NCI-H2171 treated with DMSO at 0.1 percent for 48 hours (cell line): ENCODE measurements around the gene HUWE1.
"Not testable (repeated sequence)": the region's sequence is repeated elsewhere in the genome, so short reads cannot be mapped to it uniquely, and the experiment has no call there.

Experiments
- DNase-seq: peaks from one replicate; lab custom pipeline; 2025; lab: John Stamatoyannopoulos, UW

HUWE1 gene

GRCh38 chrX:53686151-53686885 is at the start of gene HUWE1:
TSS of gene HUWE1 (minus strand) at chrX:53686719. CDS start at chrX:53654107, 32,612 bp downstream.
- DNase-seq = peak; percentile 71

GRCh38 chrX:53732797-53733196 is 46.3 kb upstream of the HUWE1 start:
- DNase-seq = no peak

GRCh38 chrX:53729751-53730150 is 43.2 kb upstream of the HUWE1 start:
- no peak for DNase-seq

- no peak for DNase-seq
Measured at GRCh38 chrX:53728506-53728905, 42.0 kb upstream of the HUWE1 start.

GRCh38 chrX:53724872-53725271 is 38.4 kb upstream of the HUWE1 start:
- DNase-seq = no peak

- DNase-seq = no peak
Measured at GRCh38 chrX:53723381-53723780, 36.9 kb upstream of the HUWE1 start.

- not testable (repeated sequence) for DNase-seq
Measured at GRCh38 chrX:53721610-53722009, 35.1 kb upstream of the HUWE1 start.

GRCh38 chrX:53719666-53720065 is 33.1 kb upstream of the HUWE1 start:
- DNase-seq = not testable (repeated sequence)

- no peak for DNase-seq
Measured at GRCh38 chrX:53718073-53718472, 31.6 kb upstream of the HUWE1 start.

- DNase-seq = no peak
Measured at GRCh38 chrX:53717205-53717604, 30.7 kb upstream of the HUWE1 start.

- DNase-seq = no peak
Measured at GRCh38 chrX:53716328-53717088, 30.0 kb upstream of the HUWE1 start.

- DNase-seq = no peak
Measured at GRCh38 chrX:53715346-53715924, 28.9 kb upstream of the HUWE1 start.

- DNase-seq = no peak
Measured at GRCh38 chrX:53714580-53715345, 28.2 kb upstream of the HUWE1 start.

GRCh38 chrX:53713987-53714579 is 27.6 kb upstream of the HUWE1 start:
- DNase-seq = no peak

GRCh38 chrX:53711436-53711835 is 24.9 kb upstream of the HUWE1 start:
- DNase-seq = no peak

GRCh38 chrX:53704854-53705253 is 18.3 kb upstream of the HUWE1 start:
- no peak for DNase-seq

- DNase-seq = no peak
Measured at GRCh38 chrX:53704294-53704693, 17.8 kb upstream of the HUWE1 start.

GRCh38 chrX:53695946-53696549 is 9.5 kb upstream of the HUWE1 start:
- no peak for DNase-seq

GRCh38 chrX:53694642-53695041 is 8.1 kb upstream of the HUWE1 start:
- DNase-seq = no peak

- DNase-seq = no peak
Measured at GRCh38 chrX:53688300-53688699, 1.8 kb upstream of the HUWE1 start.

- no peak for DNase-seq
Measured at GRCh38 chrX:53685711-53686110, 808 bp downstream of the HUWE1 start.
